GM21825 (cell line): Measurements from ENCODE around the gene SKIC8.

ENCODE experiments used
- ATAC-seq: cut with Tn5 transposase; IDR thresholded peaks from one replicate; pipeline ENCODE4 v1.9.1; 2021; ENCODE audit warnings: mild to moderate bottlenecking, moderate library complexity; ENCODE audit not compliant: unreplicated experiment

SKIC8 gene

DNA sequence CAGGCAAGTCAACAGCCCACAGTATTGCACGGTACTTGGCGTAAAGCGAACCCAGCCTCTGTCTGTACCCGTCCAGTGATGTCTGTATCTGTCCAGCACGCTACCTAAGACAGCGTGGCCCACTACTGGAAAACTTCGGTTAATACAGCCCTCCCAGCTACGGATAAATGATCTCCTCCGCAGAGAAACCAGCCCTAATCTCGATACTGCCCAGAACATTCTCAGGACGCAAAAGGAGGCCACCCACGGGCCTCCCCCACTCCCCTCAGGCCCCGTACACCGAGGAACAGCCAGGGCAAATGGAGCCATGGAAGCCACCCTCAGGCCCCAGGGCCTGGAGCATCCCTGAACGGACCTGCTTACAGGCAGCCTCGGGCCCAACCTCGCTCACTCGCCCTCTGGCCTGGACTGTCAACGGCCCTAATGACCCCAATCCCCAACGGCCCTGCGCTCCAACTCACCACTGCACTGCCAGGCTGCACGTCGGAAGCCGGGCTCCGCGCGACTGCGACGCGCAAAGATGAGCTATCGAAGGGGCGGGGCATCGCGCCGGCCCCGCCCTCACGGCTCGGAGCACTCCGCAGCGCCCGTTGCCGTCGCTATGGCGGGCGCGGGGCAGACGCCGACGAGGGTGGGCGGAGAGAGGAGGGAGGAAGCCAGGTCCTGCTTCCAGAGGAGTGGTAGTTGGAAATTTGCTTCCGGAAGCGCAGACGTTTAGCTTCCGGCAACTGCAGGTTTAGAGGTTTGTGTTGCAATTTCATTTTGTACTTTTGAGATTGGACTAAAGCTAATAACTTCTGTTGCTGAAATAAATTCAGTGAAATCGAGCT, at the start of gene SKIC8:
SKIC8 (minus strand) TSS at position 509 of the 830 bp plus-strand sequence. CDS start 3,923 bp downstream, outside the sequence.
- peak; percentile 83 for ATAC-seq

DNA sequence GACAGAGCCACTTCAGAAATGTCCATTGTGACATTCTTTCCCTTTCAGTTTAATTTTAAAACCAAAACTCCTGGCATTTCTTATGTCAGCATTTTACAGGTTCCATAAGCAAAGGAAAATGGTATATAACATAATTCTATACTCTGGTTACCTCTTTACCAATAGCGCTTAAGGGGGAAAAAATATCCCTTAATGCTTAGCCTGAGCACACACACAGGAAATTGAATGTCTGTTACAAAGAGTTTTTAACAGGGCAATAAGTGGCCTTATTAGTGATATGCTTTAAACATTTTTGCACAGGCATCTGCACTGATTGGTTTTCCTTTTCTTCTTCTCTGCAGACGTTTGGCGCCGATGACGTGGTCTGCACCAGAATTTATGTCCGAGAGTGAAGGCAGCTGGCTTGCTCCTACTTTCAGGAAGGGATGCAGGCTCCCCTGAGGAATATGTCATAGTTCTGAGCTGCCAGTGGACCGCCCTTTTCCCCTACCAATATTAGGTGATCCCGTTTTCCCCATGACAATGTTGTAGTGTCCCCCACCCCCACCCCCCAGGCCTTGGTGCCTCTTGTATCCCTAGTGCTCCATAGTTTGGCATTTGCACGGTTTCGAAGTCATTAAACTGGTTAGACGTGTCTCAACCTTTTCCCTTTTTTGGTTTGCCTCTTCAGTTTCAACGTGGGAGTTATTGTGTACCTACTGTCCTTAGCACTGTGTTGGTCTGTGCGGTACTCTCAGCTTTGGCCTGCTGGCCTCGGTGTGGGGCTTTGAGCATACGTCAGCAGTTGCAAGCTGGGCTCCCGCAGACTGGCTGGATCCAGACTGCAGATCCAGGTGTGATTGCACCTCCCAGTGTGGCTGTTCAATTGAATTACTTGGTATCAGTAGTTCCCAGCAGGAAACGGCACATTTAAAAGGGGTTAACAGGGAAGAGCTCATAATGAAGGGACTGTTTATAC, 48.5 kb upstream of the SKIC8 start:
- ATAC-seq, result no peak

DNA sequence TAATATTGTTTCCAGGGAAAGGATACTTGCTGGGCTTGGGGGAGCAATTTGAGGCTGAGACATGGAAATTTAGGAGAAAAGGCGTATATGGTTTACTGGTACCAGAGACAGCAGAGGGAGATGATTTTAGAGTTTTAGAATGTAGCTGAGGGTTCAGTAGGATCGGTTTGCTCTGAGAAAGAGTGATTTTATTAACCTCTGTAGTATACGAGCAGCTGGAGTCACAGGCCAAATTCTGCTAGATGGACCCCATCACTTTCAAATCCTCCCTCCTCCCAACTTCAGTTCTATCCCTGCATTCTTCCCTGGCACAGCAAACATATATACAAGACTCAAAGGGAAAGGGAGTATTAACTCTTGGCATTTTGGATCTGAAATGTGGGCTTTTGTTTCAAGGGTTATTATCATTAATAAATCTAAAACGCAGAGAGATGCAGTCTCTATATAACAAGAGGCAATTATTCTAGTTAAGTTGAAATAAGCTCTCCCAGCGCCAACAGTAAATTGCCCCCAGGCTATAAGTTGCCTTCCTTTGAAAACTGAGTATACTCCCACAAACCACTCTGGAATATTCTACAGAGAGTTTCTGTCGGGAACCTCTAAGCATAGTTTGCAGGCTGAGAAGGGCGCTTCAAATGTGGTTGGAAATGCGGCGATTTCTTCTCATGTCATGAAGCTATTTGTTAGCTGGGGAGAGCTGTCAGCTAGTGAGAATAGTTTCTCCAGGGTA, 46.2 kb upstream of the SKIC8 start:
- ATAC-seq, result no peak

DNA sequence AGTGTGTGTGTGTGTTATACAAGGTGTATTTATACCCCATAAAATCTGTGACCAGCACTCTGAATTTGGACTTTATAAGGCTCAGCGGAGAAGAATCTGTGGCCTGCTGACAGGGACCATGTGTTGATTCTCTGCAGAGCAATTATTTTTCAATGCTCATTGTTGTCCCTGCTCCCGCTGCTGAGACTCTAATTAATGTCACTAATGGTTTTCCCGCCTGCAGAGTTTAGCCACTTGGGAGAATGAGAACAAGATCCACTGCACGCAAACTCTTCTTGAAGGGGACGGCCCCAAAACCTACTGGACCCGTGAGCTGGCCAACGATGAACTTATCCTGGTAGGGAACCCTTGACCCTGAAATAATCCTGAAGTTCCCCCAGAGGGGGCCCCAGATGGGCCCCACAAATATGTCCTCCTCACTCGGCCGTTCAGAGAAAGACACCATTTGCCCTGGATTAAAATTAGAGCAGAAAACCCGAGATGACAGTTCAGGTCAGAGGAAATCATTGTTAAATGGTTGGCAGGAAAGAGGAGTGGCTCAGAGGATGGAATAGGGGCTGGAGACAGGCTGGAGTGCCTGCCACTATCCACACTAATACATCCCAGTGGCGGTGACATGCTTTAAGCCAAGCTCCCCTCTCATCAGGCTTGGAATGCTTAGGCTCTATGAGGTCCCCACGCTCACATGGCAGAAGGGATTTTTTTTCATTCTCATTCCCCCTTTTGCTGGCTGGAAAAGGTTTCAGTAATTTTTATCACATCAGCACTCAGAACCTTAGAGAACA, 44.1 kb upstream of the SKIC8 start:
- ATAC-seq, result no peak

DNA sequence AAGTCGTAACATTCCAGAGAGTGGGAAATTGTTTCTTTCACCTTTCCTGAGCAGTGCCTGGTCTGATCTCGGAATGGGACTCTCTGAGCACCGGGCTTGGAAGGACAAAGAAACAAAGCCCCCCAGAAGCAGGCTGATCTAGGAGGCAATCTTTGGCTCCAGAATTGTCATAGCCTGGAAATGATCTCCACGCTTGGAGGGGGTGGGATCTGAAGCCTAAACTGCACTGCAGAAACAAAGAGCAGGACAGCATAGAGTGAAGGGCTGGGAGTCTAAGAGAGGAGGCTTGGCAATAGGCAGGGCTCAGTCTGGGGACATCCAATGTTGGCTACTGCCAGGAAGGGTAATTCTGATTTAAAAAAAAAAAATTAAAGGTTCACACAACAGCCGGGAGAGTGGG, 42.6 kb upstream of the SKIC8 start:
- no peak for ATAC-seq

DNA sequence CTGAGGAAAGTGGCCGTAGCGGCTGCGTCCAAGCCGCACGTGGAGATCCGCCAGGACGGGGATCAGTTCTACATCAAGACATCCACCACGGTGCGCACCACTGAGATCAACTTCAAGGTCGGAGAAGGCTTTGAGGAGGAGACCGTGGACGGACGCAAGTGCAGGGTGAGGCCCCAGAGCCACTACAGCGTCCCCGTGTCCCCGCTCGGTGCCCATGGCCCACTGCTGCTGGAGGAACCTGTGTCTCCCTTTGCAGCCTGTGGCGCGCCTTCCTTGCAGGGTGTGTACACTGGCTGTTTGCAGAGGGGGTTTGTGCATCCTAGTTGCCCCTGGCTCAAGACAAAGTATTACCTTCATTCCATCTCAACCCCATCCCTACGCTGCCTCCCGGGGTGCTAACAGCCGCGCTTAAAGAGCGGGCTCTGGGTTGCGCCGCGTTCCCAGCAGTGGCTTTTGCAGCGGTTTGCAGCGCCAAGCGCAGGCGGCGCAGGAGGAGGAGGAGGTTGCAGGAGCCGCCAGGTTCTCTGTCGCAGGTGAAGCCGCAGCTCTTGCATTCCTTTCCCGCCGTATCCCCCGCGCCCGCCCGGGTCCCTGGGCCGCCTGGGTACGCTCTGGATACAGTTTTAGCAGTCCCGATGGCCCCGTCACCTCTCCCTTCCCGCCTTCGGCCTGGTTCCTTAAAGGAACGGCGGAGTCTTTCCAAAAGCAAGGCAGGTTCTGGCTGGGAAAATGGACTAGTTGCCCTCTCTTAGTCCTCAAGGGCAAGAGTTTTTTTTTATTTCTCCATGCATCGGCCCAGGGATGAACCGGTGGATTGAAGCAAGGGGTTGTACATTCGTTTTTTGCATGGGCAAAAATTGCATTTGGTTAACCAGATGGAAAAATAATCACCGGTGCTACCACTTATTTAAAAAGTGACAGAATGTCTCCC, 41.9 kb upstream of the SKIC8 start:
- no peak for ATAC-seq

DNA sequence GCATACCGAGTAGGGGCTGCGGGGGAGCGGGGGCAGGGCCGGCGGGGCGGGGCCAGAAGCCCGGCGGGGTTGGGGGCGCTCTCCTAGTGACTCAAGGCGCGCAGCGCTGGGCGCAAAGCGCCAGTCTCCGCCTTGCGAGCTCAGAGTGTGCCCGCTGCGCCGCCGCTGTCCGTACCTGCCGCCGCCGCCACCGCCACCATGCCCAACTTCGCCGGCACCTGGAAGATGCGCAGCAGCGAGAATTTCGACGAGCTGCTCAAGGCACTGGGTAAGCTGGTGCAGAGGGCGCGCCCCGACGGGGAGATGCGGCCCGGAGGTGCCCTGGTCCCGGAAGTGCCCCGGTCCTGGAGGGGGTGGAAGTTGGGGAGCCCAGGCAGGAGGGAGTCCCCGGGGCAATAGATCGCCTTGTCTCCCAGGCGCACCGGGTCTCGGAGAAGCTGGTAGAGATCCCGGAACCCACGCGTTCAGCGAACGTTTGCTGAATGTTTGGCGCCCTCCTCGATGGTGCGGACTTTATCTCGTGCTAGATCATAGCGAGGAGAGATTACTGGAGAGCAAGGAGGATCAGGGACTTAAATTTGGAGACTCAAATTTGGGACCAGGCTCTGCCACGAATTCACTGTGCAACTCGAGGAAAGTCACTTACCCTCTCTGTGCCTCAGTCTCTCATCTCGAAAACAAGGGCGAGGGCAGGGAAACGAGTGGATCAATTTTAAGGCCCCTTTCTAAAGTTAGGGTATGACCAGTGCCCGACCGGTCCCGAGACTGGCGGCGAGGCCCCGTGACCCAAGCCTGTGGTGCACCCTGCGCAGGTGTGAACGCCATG, 41.0 kb upstream of the SKIC8 start, which contains the start of gene CRABP1:
CRABP1 (plus strand) TSS at position 123 of the 826 bp plus-strand sequence; CDS start at position 199, 76 bp downstream.
- ATAC-seq, result no peak

DNA sequence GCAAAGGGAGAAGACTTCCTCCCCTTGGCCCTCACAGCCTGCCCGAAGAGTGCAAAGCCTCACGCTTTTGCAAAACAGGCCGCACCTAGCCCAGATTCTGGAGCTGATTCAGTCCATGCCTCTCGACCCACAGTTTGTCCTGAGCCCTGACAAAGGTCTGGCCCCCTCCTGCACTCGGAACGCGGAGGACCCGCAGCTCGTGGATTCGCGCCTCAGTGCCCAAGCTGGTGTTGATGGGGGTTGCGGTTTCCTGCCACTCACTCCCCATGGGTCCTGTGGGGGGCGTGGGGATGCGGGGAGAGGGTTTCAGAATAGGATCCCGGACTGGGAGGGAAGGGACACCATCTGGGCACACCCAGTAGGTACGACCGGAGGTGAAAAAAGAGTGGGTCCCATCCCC, 40.1 kb upstream of the SKIC8 start:
- ATAC-seq, result no peak

DNA sequence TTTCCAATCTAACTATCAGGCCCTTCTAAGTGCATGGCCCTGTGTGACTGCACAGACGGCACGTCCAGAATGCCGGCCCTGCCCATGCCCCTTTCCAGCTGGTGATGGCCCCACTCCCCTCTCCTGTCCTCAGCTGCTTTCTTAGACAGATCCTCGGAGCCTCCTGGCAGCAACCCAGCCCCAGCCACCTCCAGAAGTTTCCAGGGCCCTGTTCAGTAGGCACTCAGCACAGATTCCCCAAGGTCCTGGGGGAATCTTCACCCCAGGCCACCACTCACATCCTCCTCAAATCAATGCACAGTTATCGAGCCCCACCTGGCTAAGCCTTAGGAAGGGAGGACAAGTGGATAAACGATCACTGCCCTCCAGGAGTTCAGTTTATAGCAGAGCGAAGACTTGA, 39.4 kb upstream of the SKIC8 start:
- no peak for ATAC-seq

DNA sequence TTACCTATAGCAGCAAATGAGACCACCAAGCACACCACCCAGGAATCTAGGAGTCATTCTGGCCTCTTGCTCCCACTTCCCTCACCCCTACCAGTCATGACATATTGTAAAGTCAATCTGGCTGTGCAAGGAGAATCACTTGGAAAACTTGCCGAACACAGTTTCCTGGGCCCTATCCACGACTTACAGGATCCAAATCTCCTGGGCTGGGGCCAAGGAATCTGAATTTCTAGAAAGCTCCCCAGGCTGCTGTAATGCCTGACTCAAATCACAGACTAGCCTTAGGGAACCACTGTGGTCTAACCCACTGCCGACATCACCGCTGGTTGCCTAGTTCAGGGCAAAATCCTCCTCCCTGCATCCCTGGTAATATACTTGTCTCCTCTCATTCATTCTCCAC, 36.6 kb upstream of the SKIC8 start:
- no peak for ATAC-seq

DNA sequence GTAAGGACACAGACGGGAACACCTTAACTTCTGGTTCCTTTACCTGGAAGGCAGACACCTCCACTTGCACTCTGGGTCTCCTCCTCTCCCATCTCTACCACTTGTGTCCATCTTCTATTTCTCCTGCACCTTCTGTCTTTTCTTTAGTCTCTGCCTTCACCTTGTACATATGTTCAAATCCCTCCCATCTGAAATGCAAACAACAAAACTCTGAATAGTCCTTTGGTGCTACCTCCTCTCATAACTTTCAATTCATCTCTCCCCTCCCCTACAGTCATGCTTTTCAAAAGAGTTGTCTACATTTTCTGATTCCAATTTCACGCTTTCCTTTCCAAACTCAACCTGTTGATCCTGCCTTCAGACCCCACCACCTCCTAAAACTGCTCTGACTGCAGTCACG, 35.4 kb upstream of the SKIC8 start:
- ATAC-seq, result no peak

DNA sequence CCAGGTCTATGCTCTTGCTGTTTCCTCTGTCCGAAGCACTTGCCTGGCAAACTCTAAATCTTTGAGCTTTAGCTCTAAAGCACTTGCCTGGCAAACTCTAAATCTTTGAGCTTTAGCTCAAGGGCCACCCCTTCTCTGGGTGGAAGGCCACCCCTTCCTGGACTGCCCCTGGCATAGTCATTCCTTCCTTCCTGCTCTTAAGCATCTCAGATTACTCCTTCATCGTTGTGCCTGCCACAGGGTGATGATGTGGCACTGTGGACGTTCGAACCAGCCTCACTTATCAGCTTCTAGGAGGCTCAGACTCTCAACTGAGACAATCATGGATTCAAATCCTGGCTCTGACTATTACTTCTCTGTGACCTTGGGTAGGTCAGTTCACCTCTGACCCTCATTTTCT, 30.2 kb upstream of the SKIC8 start:
- ATAC-seq, result no peak

DNA sequence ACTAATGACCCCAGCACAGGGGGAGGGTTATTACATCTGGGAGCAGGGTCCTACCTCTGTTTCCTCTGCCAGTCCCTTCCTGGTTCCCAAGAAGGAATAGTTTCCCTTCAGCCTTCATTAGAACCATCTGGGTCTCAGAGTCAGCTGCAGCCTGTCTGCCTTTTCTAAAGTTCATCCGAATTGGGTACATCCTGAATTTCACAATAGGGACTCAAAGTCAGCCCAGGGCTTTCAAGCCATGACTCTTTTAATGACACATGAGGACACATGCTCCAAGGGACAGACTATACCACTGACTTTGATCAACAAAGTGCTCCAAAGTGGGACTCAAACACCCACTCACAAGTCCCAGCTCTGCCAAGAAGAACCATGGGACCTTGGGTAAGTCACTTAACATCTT, 28.1 kb upstream of the SKIC8 start:
- no peak for ATAC-seq

DNA sequence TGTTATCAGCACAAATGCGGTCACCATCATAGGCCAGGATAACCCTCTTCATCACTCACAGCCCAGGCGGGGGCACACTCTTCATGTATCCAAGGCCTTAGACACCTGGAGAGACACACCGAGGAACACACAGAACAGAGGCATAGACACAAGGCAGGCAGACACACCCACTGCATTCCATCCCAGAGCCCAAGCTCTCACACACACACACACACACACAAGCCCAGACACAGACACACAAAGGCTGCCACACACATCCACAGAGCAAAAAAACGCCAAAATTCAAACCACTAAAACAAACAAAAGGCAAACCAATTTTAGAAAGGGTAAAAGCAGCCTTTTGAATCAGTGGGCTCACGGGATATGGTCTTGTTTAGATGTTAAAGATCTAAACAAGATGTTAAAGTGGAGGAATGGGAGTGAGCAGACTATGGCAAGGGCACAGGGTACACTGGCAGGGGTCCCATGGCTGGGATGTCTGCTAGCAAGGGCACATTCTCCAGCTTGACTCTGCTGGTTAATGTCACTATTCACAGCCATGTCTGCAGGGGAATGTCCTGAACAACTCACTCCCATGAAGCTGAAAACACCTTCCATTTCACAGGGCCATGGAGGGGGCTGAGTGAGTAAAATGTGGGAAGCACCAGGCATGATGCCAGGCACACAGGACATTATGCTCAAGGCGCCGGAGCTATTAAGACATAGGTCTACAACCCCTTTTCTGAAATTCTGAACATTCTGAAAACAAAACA, 25.9 kb upstream of the SKIC8 start:
- no peak for ATAC-seq

DNA sequence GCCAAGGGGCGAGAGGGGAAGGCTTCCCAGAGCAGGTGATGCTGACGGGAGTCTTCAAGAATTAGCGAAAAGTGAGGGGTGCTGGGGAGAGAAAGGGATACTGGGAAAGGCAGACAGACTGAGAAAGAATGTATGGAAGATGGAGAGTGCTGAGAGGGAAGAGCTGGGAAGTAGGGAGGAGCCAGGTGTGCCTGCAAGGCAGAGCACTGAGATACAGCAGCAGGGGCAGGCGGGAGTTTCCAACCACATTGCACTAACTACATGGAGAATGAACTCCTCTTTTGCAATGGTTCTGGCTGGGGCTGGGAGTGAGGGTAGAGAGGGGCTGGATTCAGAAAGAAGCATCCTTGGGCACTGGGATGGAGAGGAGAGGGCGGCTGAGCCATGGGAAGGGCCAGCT, 24.7 kb upstream of the SKIC8 start:
- ATAC-seq, result no peak

DNA sequence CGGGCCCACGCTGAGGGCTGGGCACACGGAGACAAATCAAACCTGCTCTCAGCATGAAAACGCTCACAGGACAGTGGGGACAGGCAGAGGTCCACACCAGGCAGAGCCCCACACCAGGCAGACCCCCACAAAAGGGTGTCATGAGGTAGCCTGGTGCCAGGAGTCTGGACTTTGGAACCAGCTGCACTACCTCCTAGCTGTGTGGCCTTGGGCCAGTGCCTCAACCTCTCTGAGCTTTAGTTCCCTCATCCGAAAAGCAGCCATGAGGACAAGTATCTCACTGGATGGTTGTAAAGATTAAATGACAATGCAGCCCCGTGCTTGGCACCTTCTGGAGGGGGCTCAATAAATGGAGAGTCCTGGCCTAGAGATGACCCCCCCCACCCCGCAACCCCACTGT, 24.3 kb upstream of the SKIC8 start:
- no peak for ATAC-seq

DNA sequence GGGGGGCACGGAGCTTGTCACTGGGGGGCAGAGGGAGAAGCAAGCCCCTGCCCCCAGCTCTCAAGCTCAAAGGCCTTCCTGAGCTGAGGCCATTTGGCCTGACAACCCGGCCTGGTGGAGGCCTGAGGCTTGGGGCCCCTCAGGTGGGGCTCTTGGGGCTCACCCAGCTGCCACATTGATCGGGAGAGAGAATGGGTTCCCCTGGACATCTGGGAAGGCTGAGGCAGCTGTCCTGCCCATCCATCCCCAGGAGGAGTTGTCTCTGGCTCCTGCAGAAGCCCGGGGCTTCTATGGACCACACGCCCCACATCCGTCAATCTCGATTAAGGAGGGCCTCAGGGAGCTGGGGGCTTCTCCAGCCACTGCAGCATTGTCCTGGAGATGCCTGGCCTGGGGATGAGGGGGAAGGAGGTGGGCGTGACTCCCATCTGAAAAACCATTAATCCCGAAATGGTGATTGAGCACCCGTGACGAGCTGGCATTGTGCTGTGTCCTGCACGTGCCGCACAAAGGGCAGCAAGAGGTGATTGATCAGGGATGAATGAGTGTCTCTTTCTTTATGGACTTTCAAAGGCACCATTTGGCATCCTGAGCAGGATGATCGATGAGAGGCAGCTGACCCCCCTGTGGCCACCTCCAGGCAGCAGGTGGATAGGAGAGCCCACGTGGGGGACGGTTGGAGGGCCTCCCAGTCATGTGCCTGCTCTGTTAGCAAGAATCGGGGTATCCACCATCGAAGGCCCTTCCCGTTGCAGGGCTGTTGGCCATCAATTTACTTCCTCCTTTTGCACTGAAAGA, 23.5 kb upstream of the SKIC8 start:
- ATAC-seq, result no peak
